Caco-2 (cell line): ENCODE data around the gene KCNK15. TPM values are rescaled to one million over a fixed set of nuclear protein-coding genes. Genes with fewer than 3 reads are reported as not detected.
A peak's percentile ranks its signal among the peaks of the same experiment; 100 is the strongest.

Source experiments
- BruUV-seq: library from RNA; stranded (reverse); fragments of 400-500 nt; replicated peaks from 2 replicates; lab custom pipeline; 2021; lab: Mats Ljungman, UMichigan
- CTCF ChIA-PET: fragments of 300-600 bp; sonication (Branson Sonifier 250); formaldehyde crosslinking; loops from one replicate; lab custom pipeline; 2022; ENCODE audit warnings: antibody characterized with exemption; lab: Charles Lee
- POLR2A ChIA-PET: fragments of 300-600 bp; sonication (Branson Sonifier 250); formaldehyde crosslinking; loops from one replicate; lab custom pipeline; 2022; ENCODE audit warnings: antibody characterized with exemption; lab: Charles Lee
- DNase-seq, 2 experiments: peaks; one replicate each; pipeline versions ENCODE4 v3.0.0 to v3.0.0-alpha.2; 2020 to 2022
- H3K27me3 ChIP-seq: replicated peaks from 2 replicates; pipeline ENCODE4 v1.6.0; 2011; ENCODE audit warnings: low read length; ENCODE audit not compliant: control insufficient read depth, insufficient read depth
- H3K36me3 ChIP-seq: 2 replicates; pipeline ENCODE4 v1.5.1; 2011; ENCODE audit warnings: low read length; ENCODE audit not compliant: control insufficient read depth, insufficient read depth
- H3K4me1 ChIP-seq: fragments of 250-450 bp; sonication (Bioruptor Pico); 2 replicates; pipeline ENCODE4 v1.5.1; 2020; ENCODE audit warnings: mild to moderate bottlenecking
- H3K4me3 ChIP-seq: 2 replicates; pipeline ENCODE4 v1.5.1; 2011; ENCODE audit warnings: low read depth, mild to moderate bottlenecking, control low read depth, low read length
- H3K9me3 ChIP-seq: fragments of 250-450 bp; sonication (Bioruptor Pico); 2 replicates; pipeline ENCODE4 v1.5.1; 2020; ENCODE audit warnings: mild to moderate bottlenecking, moderate library complexity
- H3K27ac Mint-ChIP-seq: one replicate; pipeline ENCODE4 v1.8.0; 2022; ENCODE audit warnings: mixed read lengths; ENCODE audit not compliant: unreplicated experiment
- H3K27me3 Mint-ChIP-seq: one replicate; pipeline ENCODE4 v1.8.0; 2022; ENCODE audit warnings: mixed read lengths; ENCODE audit not compliant: insufficient read depth, unreplicated experiment
- H3K36me3 Mint-ChIP-seq: one replicate; pipeline ENCODE4 v1.8.0; 2022; ENCODE audit warnings: mild to moderate bottlenecking, mixed read lengths; ENCODE audit not compliant: insufficient read depth, unreplicated experiment
- H3K4me1 Mint-ChIP-seq: one replicate; pipeline ENCODE4 v1.8.0; 2022; ENCODE audit warnings: low read depth, mixed read lengths; ENCODE audit not compliant: unreplicated experiment
- H3K4me3 Mint-ChIP-seq: one replicate; pipeline ENCODE4 v1.8.0; 2022; ENCODE audit warnings: mild to moderate bottlenecking, moderate library complexity, mixed read lengths; ENCODE audit not compliant: unreplicated experiment
- H3K9me3 Mint-ChIP-seq: one replicate; pipeline ENCODE4 v1.8.0; 2022; ENCODE audit warnings: mixed read lengths; ENCODE audit not compliant: unreplicated experiment
- intact Hi-C: fragments of 100-400 bp; cut with micrococcal nuclease; formaldehyde crosslinking; loops from one replicate; pipeline ENCODE4 v1.10.0; 2022; ENCODE audit not compliant: unreplicated experiment
- total RNA-seq: library from RNA; stranded (reverse); gene quantifications from 2 replicates; pipeline ENCODE4 v1.2.3, GENCODE V29; 2022
- TF ChIP-seq, protein P1 (sequence below), 2 experiments: fragments of 200-600 bp in 1 of 2; IDR thresholded peaks; 1 replicate in 1 of 2; 2 replicates in 1 of 2; pipeline versions ENCODE4 v1.5.1 to v1.8.0; 2011 to 2022; ENCODE audit warnings: antibody characterized with exemption in 1 of 2, control low read depth in 1 of 2, inconsistent platforms in 1 of 2, low read depth in 1 of 2, low read length in 1 of 2, mild to moderate bottlenecking in 1 of 2, moderate library complexity in 1 of 2; ENCODE audit not compliant: insufficient read depth in 1 of 2, severe bottlenecking in 1 of 2, unreplicated experiment in 1 of 2

Gene KCNK15
- total RNA-seq, 1 experiment from 2014 or later = 2.9 TPM

DNA sequence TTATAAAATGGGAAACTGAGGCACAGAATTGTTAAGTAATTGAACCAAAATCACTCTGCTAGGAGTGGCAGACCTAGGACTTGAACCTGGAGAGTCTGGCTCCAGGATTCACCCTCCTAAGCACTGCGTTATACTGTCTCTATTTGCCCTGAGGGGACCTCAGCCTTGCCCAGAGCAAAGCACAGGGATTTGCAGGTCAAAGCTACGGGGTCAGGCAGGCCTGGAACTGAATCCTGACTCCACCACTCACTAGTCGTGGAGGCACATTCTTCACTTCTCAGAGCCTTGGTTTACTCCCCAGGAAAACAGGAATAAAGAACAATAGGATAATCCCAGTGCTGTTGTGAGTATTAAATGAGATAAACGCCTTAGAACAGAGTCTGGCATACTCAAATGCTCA, 19.4 kb downstream of the KCNK15 start:
- H3K36me3 Mint-ChIP-seq = no peaks in the 10 kb centered on the region

DNA sequence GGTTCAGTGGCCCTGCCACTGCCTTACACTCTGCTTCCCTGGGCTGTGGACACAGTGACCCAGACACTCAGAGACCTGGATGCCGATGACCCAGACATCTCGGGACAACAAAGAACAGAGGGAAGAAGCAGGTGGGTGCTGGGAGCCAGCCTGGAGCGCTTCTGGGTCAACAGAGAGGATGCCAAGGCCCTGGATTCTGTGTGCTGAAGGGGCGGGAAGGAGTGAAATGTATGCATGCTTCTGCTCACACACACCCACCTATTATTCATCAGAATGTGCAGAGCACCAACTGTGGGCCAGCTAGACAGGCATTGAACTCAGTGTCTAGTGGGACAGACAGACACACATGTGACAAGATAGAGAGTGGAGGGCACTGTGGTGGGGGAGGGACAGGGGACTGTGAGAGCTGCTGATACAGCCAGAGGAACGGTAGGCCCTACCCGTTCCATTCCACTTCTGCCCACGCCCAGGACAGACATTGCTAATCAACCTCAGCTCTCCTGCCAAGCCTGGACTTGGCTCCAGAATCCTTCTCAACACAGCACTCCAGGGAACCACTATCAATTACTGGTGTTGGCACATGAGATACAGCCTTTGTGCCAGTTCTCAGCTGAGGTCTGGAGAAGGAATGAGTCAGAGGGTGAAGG, 20.2 kb downstream of the KCNK15 start:
- no peaks in the 10 kb centered on the region for H3K9me3 Mint-ChIP-seq
- Histone ChIP-seq H3K9me3 (no peaks in the 10 kb centered on the region), H3K4me3 (no peak overlapping the region), H3K4me1 (no peaks in the 10 kb centered on the region), H3K27me3 (no peaks in the 10 kb centered on the region; the same call in 1 of the 2 replicates), H3K36me3 (no peaks in the 10 kb centered on the region)
- BruUV-seq = no TSS peak
- no peak overlapping the region for H3K4me3 Mint-ChIP-seq
- TF ChIP-seq, protein P1, sequence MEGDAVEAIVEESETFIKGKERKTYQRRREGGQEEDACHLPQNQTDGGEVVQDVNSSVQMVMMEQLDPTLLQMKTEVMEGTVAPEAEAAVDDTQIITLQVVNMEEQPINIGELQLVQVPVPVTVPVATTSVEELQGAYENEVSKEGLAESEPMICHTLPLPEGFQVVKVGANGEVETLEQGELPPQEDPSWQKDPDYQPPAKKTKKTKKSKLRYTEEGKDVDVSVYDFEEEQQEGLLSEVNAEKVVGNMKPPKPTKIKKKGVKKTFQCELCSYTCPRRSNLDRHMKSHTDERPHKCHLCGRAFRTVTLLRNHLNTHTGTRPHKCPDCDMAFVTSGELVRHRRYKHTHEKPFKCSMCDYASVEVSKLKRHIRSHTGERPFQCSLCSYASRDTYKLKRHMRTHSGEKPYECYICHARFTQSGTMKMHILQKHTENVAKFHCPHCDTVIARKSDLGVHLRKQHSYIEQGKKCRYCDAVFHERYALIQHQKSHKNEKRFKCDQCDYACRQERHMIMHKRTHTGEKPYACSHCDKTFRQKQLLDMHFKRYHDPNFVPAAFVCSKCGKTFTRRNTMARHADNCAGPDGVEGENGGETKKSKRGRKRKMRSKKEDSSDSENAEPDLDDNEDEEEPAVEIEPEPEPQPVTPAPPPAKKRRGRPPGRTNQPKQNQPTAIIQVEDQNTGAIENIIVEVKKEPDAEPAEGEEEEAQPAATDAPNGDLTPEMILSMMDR (IDR thresholded peaks at IDR 0.05; ENCODE audit: insufficient read depth in 1 of 2, low read depth in 1 of 2, low read length in 1 of 2, severe bottlenecking in 1 of 2, unreplicated experiment in 1 of 2) = no peak
- DNase-seq = peak in 1 of 2 experiments; percentile 43
- no peak overlapping the region for H3K27ac Mint-ChIP-seq
- no peaks in the 10 kb centered on the region for H3K4me1 Mint-ChIP-seq
- no peaks in the 10 kb centered on the region for H3K36me3 Mint-ChIP-seq
- POLR2A ChIA-PET = interaction anchor here (0.6 kb wide), 1 partner anchor 120 kb away, joined by 3 read pairs; the partner anchor contains the start of gene YWHAB
- intact Hi-C loops = no loop called here
- peaks cover 16% of the 10 kb centered on the region for H3K27me3 Mint-ChIP-seq
- CTCF ChIA-PET = interaction anchor here (0.7 kb wide), 1 partner anchor 9 kb away, joined by 3 read pairs; no protein-coding TSS in a partner anchor

More for the DNA sequence above, 19.4 kb downstream of the KCNK15 start:
- POLR2A ChIA-PET = no interaction called here
- no peaks in the 10 kb centered on the region for H3K4me1 Mint-ChIP-seq
- Histone ChIP-seq H3K36me3 (no peaks in the 10 kb centered on the region), H3K4me3 (no peak overlapping the region), H3K4me1 (no peaks in the 10 kb centered on the region), H3K9me3 (no peaks in the 10 kb centered on the region), H3K27me3 (no peaks in the 10 kb centered on the region; the same call in 1 of the 2 replicates)
- DNase-seq = peak in 1 of 2 experiments; percentile 34
- BruUV-seq = no TSS peak
- peaks cover 16% of the 10 kb centered on the region for H3K27me3 Mint-ChIP-seq
- no peak overlapping the region for H3K4me3 Mint-ChIP-seq
- no peaks in the 10 kb centered on the region for H3K9me3 Mint-ChIP-seq
- no peak overlapping the region for H3K27ac Mint-ChIP-seq
- intact Hi-C loops = no loop called here
- CTCF ChIA-PET = interaction anchor here (0.7 kb wide), 1 partner anchor 10 kb away, joined by 3 read pairs; no protein-coding TSS in a partner anchor
- TF ChIP-seq, protein P1 (IDR thresholded peaks at IDR 0.05; ENCODE audit: insufficient read depth in 1 of 2, low read depth in 1 of 2, low read length in 1 of 2, severe bottlenecking in 1 of 2, unreplicated experiment in 1 of 2) = no peak

DNA sequence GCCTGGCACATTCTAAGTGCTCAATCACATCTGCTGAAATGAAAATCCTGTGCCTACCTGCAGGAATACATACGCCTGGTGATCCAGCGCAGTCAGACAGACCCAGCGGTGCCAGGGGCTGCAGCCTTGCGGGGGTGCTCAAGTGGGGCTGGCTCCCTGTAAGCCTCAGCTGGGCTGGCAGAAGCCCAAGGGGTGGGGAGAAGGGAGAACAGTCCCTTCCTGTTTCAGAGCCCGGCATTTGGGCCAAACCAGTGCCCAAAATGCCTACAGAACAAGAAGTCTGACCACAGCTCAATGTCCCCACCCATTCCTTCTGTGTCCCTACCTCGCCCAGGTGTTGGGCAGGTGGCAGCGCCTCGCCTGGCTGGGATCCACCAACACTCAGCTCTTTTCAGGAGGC, 22.6 kb downstream of the KCNK15 start:
- TF ChIP-seq, protein P1 (IDR thresholded peaks at IDR 0.05; ENCODE audit: insufficient read depth in 1 of 2, low read depth in 1 of 2, low read length in 1 of 2, severe bottlenecking in 1 of 2, unreplicated experiment in 1 of 2) = no peak
- no peaks in the 10 kb centered on the region for H3K4me1 ChIP-seq
- POLR2A ChIA-PET = no interaction called here
- H3K36me3 ChIP-seq = no peaks in the 10 kb centered on the region
- Mint-ChIP-seq H3K4me3 (no peak overlapping the region), H3K9me3 (no peaks in the 10 kb centered on the region), H3K36me3 (no peaks in the 10 kb centered on the region), H3K27me3 (peaks cover 18% of the 10 kb centered on the region), H3K4me1 (no peaks in the 10 kb centered on the region), H3K27ac (no peak overlapping the region)
- DNase-seq = peak in 1 of 2 experiments; percentile 34
- no TSS peak for BruUV-seq
- H3K27me3 ChIP-seq = no peaks in the 10 kb centered on the region; the same call in 1 of the 2 replicates
- intact Hi-C loops = no loop called here
- CTCF ChIA-PET = interaction anchor here (1.3 kb wide), 1 partner anchor 21 kb away, joined by 5 read pairs; no protein-coding TSS in a partner anchor
- H3K9me3 ChIP-seq = no peaks in the 10 kb centered on the region
- H3K4me3 ChIP-seq = no peak overlapping the region
